ENCODE measurements around the gene PP2D1. TPM values are rescaled to one million over a fixed set of nuclear protein-coding genes. Genes with fewer than 3 reads are reported as not detected.
"Not testable (repeated sequence)": the region's sequence is repeated elsewhere in the genome, so short reads cannot be mapped to it uniquely, and the experiment has no call there.

PP2D1 gene
- total RNA-seq, 2 experiments from 2014 or later, result not detected

DNA sequence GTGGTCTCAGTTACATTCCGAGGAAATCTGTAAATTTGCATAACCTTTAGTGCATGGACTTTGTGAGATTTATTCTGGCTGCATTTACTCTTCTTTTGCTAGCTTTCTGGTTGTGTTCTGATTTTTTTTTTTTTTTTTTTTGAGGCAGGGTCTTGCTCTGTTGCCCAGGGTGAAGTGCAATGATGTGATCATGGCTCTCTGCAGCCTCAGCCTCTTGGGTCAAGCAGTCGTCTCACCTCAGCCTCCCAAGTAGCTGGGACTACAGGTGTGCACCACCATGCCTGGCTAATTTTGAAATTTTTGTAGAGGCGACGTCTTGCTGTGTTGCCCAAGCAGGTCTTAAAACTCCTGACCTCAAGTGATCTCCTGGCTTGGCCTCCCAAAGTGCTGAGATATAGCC lies 52.6 kb downstream of the PP2D1 start:
- DNase-seq, result no peak
- H3K4me3 Mint-ChIP-seq, result no peak overlapping the region
- ChIA-PET CTCF (interaction anchor here (1.0 kb wide), 1 partner anchor 125 kb away, joined by 5 read pairs; no protein-coding TSS in a partner anchor), POLR2A (no interaction called here)
- H3K36me3 Mint-ChIP-seq, result peaks cover 25% of the 10 kb centered on the region
- intact Hi-C loops (cut with micrococcal nuclease), result no loop called here
- H3K27ac Mint-ChIP-seq, result no peak overlapping the region
- no peaks in the 10 kb centered on the region for H3K9me3 Mint-ChIP-seq
- H3K27me3 Mint-ChIP-seq, result no peaks in the 10 kb centered on the region
- H3K4me1 Mint-ChIP-seq (ENCODE audit: low read depth), result peaks cover 55% of the 10 kb centered on the region

DNA sequence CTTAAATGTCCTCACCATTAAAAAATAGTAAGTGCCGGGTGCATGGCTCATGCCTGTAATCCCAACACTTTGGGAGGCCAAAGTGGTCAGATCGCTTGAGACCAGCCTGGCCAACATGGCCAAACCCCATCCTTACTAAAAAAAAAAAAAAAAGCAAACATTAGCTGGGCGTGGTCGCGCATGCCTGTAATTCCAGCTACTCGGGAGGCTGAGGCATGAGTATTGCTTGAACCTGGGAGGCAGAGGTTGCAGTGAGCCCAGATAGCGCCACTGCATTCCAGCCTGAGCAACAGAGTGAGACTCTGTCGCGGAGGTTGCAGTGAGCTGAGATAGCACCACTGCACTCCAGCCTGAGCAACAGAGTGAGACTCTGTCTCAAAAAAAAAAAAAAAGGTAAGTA lies 54.7 kb downstream of the PP2D1 start:
- H3K4me1 Mint-ChIP-seq (ENCODE audit: low read depth), result peaks cover 58% of the 10 kb centered on the region
- POLR2A ChIA-PET, result not testable (repeated sequence)
- CTCF ChIA-PET, result interaction anchor here (0.7 kb wide), 1 partner anchor 229 kb away, joined by 6 read pairs; the partner anchor contains the start of gene SGO1

DNA sequence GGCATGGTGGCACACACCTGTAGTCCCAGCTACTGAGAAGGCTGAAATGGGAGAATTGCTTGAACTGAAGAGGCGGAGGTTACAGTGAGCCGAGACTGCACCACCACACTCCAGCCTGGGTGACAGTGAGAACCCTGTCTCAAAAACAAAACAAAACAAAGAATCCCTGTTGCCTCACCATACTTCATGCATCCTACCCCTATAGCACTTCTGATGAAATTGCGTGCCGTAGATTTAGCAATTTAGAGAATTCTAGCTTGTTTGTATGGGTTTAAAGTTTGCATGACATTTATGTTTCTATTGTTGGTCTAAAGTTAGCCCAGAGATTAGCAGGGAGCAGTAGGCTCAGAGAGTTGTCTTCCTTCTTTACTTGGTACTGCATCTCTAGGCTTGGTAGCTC lies 57.4 kb downstream of the PP2D1 start:
- intact Hi-C loops (cut with micrococcal nuclease), result no loop called here
- Mint-ChIP-seq H3K27me3 (no peaks in the 10 kb centered on the region), H3K4me3 (no peak overlapping the region), H3K36me3 (peaks cover 28% of the 10 kb centered on the region), H3K4me1 (ENCODE audit: low read depth) (peaks cover 52% of the 10 kb centered on the region), H3K9me3 (no peaks in the 10 kb centered on the region), H3K27ac (no peak overlapping the region)
- POLR2A ChIA-PET, result no interaction called here
- no peak for DNase-seq
- CTCF ChIA-PET, result interaction anchor here (0.9 kb wide), 1 partner anchor 68 kb away, joined by 3 read pairs; no protein-coding TSS in a partner anchor

More for the DNA sequence above, 54.7 kb downstream of the PP2D1 start:
- H3K27ac Mint-ChIP-seq; H3K4me3 Mint-ChIP-seq; DNase-seq; H3K27me3 Mint-ChIP-seq; intact Hi-C loops (cut with micrococcal nuclease); H3K9me3 Mint-ChIP-seq: not testable (repeated sequence)
- peaks cover 30% of the 10 kb centered on the region for H3K36me3 Mint-ChIP-seq

DNA sequence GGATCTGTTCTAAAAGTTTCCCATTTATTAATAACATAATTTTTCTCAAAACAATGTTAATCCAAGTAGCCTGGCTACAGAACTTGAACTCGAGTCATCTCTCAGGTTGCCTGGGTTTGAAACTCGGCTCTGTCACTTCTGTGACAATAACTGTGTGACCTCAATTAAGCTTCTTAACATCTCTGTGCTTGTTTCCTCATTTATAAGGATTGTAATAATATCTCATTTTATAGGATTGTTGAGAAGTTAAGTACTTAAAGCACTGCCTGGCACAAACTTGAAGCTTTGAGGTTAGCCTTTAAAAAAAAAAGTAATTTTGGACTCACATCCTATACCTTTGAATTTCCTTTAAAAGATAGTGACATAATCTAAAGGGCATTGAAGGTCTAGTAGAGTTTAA lies 61.7 kb downstream of the PP2D1 start:
- ChIA-PET CTCF (interaction anchor here (1.2 kb wide), 1 partner anchor 83 kb away, joined by 3 read pairs; no protein-coding TSS in a partner anchor), POLR2A (interaction anchor here (3.0 kb wide), 1 partner anchor 235 kb away, joined by 14 read pairs; the partner anchor contains the start of gene SGO1)
- no peaks in the 10 kb centered on the region for H3K9me3 Mint-ChIP-seq
- H3K27ac Mint-ChIP-seq, result no peak overlapping the region
- intact Hi-C loops (cut with micrococcal nuclease), result no loop called here
- no peak for DNase-seq
- no peaks in the 10 kb centered on the region for H3K27me3 Mint-ChIP-seq
- H3K4me1 Mint-ChIP-seq (ENCODE audit: low read depth), result peaks cover 59% of the 10 kb centered on the region
- peaks cover 26% of the 10 kb centered on the region for H3K36me3 Mint-ChIP-seq
- H3K4me3 Mint-ChIP-seq, result no peak overlapping the region

DNA sequence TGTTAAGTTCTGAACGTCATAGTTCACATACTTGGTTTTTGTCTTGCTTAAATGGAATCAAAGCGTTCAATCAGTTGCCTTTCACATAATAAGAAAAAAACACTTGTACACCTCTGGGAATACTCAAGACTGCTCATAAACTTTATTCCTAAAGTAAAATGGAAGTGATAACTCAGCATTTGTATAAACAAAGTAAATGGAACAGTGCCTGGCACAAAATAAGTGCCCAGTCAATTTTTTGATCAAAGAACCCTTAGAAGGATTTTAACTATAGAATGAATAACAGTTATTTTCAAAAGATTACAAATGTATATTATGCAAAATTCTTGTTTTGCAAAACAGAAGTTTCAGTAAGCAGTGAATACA lies 63.9 kb downstream of the PP2D1 start:
- intact Hi-C loops (cut with micrococcal nuclease), result loop anchor here (5.0 kb wide), 1 partner anchor 154 kb away; no protein-coding TSS in a partner anchor
- Mint-ChIP-seq H3K4me3 (peak overlapping the region; percentile 93), H3K27me3 (no peaks in the 10 kb centered on the region), H3K36me3 (peaks cover 15% of the 10 kb centered on the region), H3K4me1 (ENCODE audit: low read depth) (peaks cover 51% of the 10 kb centered on the region), H3K27ac (peak overlapping the region; percentile 99), H3K9me3 (no peaks in the 10 kb centered on the region)
- ChIA-PET CTCF (interaction anchor here (0.7 to 1.3 kb wide), 4 partner anchors 36 to 93 kb away, joined by 3 to 5 read pairs (median 4); no protein-coding TSS in a partner anchor), POLR2A (interaction anchor here (0.7 to 3.0 kb wide), 7 partner anchors 11 to 238 kb away, joined by 4 to 20 read pairs (median 6); partner anchors contain the start of genes KAT2B and SGO1)
- no peak for DNase-seq

DNA sequence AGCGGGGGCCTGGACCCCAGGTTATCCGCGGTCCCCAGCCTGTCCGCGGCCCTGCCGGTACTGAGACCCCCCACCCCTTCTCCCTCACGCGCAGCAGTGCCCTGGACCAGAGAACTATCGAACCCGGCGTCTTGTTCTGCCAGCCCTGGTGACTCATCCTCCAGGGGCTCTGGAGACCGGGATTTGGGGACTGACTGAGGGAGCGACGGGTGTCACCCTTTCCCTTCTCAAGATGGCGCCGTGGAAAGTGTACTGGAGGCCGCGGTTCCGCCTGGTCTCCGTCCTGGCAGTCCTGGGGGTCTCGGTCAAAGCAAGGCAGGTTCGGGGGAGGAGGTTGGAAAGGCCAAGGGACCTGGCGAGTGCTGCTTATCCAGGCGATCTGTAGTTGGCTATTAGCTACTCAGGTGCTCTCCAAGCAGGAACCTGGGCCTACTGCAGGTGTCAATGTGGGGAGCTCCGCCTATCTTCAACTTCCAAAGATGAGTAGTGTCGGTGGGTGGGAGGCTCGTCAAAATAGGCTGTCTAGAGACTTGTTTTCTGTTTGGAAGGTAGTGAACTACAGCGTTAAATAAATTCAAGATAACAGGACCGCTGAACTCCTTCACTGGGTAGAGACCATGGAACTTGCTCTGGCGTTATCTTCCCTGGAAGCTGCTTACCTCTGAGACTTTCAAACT lies 64.4 kb downstream of the PP2D1 start:
- CTCF ChIA-PET, result interaction anchor here (1.0 to 1.3 kb wide), 2 partner anchors 60 to 94 kb away, joined by 3 to 5 read pairs; no protein-coding TSS in a partner anchor
- POLR2A ChIA-PET, result interaction anchor here (0.7 to 3.0 kb wide), 7 partner anchors 10 to 238 kb away, joined by 4 to 20 read pairs (median 6); partner anchors contain the start of genes KAT2B and SGO1
- Mint-ChIP-seq H3K27ac (peak overlapping the region; percentile 99), H3K9me3 (no peaks in the 10 kb centered on the region), H3K4me1 (ENCODE audit: low read depth) (peaks cover 50% of the 10 kb centered on the region), H3K36me3 (peaks cover 15% of the 10 kb centered on the region), H3K27me3 (no peaks in the 10 kb centered on the region), H3K4me3 (peak overlapping the region; percentile 93)
- intact Hi-C loops (cut with micrococcal nuclease), result loop anchor here (1.0 to 5.0 kb wide), 6 partner anchors 10 to 239 kb away; partner anchors contain the start of gene SGO1
- peak; percentile 70 for DNase-seq

DNA sequence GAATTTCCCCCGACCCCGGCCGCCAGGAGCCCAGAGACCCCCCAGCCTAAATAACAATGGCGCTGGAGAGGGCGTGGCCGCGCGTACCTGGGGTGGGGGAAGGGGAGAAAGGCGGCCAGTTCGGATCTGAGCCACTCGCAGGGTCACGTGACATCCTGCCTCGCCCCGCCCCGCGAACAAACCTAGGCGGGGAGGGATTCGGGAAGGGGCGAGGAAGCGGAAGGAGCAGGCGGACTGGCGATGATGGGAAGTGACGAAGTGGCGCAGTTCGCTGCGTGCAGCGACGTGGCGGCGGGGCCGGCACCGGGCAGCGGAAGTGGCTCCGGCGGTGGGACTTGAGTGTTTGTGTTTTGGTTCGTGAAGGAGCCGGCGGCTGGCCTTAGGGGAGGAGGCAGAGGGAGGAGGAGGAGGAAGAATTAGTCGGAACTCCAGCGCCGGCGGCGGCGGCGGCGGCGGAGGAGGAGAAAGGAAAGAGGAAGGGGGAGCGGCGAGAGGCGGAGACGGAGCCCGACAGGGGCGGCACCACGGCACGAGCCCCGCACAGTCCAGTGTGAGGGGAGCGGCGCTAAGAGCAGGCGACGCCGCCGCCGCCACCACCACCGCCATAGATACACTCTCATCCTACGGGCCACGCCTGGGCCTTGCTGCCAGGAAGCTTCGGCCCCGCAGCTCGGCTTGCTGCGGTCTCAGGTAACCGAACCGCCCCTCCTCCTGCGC lies 65.1 kb downstream of the PP2D1 start, which contains the start of gene RAB5A:
Gene RAB5A, plus strand, starts transcription at position 266 of the 717 bp plus-strand sequence. CDS start 3,802 bp downstream, outside the sequence.
- ChIA-PET CTCF (interaction anchor here (1.0 to 1.2 kb wide), 2 partner anchors 10 to 59 kb away, joined by 3 to 5 read pairs; no protein-coding TSS in a partner anchor), POLR2A (interaction anchor here (1.1 to 3.0 kb wide), 6 partner anchors 10 to 239 kb away, joined by 4 to 20 read pairs (median 10); partner anchors contain the start of genes KAT2B and SGO1)
- Mint-ChIP-seq H3K4me1 (ENCODE audit: low read depth) (peaks cover 44% of the 10 kb centered on the region), H3K27ac (peak within 1 kb of the TSS; percentile 99), H3K9me3 (no peaks in the 10 kb centered on the region), H3K27me3 (no peaks in the 10 kb centered on the region), H3K36me3 (peaks cover 15% of the 10 kb centered on the region), H3K4me3 (peak within 1 kb of the TSS; percentile 93)
- DNase-seq, result peak; percentile 98
- intact Hi-C loops (cut with micrococcal nuclease), result loop anchor here (1.0 to 5.0 kb wide), 6 partner anchors 10 to 239 kb away; partner anchors contain the start of gene SGO1

DNA sequence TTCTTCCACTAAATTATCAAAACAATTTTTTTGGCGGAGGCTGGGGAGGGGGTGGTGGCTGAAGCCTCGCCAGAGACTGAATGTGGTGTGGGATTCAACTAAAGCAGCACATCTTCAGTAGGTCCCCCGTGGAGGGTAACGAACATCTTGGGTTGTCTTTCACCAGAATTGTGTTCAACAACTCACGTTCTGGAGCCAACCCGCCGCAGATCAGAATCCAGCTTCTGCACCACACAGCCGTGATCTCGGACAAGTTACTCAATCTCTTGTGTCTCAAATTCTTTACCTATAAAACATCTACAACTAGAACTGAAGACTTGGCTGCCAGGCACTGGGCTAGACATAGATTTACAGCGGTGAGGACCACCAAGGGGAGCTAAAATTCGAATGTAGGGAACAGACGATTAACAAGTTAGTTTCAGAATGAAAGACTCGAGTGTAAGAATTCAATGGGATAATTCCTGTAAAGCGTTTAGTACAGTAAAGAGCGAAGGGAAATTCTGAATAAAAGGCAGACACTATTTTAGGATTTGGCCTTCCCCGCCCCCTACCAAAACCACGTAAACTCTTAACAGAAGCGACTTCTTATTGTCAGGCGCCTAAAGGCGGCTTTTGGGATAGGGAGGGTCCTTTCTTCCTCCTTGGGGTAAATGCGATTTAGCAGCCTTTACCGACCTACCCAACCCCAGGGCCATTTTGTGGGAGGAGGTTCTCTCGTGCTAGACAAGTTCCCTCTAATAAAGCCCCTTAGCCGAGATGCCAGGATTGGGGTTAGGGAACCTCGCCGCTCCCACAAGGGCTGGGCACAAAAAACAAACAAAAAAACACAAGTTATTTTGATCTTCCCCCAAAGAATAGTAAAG lies 65.9 kb downstream of the PP2D1 start:
- ChIA-PET POLR2A (interaction anchor here (0.6 to 1.7 kb wide), 2 partner anchors 15 to 38 kb away, joined by 3 to 9 read pairs; no protein-coding TSS in a partner anchor), CTCF (interaction anchor here (1.2 kb wide), 1 partner anchor 9 kb away, joined by 3 read pairs; no protein-coding TSS in a partner anchor)
- Mint-ChIP-seq H3K27me3 (no peaks in the 10 kb centered on the region), H3K4me3 (peak overlapping the region; percentile 93), H3K36me3 (peaks cover 9% of the 10 kb centered on the region), H3K4me1 (ENCODE audit: low read depth) (peaks cover 37% of the 10 kb centered on the region), H3K27ac (peak overlapping the region; percentile 99), H3K9me3 (no peaks in the 10 kb centered on the region)
- DNase-seq, result no peak
- intact Hi-C loops (cut with micrococcal nuclease), result loop anchor here (5.0 kb wide), 1 partner anchor 156 kb away; no protein-coding TSS in a partner anchor

DNA sequence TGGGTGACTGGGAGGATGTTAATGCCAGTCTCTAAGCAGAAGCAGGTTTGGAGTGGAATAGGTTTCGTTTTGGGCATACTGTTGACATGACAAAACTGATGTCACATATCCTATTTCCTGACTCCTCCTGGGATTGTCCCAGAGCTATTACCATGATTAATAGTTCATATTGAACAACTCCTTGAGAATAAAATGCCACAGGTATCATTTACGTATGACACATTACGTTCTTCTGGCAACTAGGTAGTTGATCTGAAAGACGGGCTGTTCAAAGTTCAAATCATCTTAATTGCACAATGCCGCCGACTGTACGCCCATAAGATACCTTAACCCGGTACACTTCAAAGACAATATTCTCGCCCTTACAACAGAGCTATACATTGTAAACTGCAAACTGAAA lies 66.5 kb downstream of the PP2D1 start:
- Mint-ChIP-seq H3K4me3 (peak overlapping the region; percentile 62), H3K36me3 (peaks cover 9% of the 10 kb centered on the region), H3K9me3 (no peaks in the 10 kb centered on the region), H3K4me1 (ENCODE audit: low read depth) (peaks cover 33% of the 10 kb centered on the region), H3K27me3 (no peaks in the 10 kb centered on the region), H3K27ac (peak overlapping the region; percentile 99)
- CTCF ChIA-PET, result interaction anchor here (1.2 kb wide), 1 partner anchor 8 kb away, joined by 3 read pairs; no protein-coding TSS in a partner anchor
- no peak for DNase-seq
- intact Hi-C loops (cut with micrococcal nuclease), result loop anchor here (5.0 kb wide), 1 partner anchor 157 kb away; no protein-coding TSS in a partner anchor
- POLR2A ChIA-PET, result interaction anchor here (0.6 to 1.7 kb wide), 2 partner anchors 14 to 38 kb away, joined by 3 to 9 read pairs; no protein-coding TSS in a partner anchor

DNA sequence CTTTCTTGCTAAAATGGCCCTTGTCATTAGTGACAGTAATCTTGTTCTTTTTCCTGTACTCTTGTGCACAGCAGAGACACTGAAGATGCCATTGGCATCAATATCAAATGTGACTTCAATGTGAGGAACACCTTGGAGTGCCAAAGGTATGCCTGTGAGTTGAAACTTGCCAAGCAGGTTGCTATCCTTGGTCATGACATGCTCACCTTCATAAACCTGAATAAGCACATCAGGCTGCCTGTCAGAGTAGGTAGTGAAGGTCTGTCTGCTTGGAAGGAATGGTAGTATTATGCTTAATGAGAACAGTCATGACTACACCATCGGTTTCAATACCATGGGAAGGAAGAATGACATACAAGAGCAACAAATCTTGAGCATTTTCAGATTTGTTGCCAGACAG lies 71.4 kb downstream of the PP2D1 start:
- CTCF ChIA-PET, result no interaction called here
- H3K4me1 Mint-ChIP-seq (ENCODE audit: low read depth), result peaks cover 18% of the 10 kb centered on the region
- POLR2A ChIA-PET, result no interaction called here

DNA sequence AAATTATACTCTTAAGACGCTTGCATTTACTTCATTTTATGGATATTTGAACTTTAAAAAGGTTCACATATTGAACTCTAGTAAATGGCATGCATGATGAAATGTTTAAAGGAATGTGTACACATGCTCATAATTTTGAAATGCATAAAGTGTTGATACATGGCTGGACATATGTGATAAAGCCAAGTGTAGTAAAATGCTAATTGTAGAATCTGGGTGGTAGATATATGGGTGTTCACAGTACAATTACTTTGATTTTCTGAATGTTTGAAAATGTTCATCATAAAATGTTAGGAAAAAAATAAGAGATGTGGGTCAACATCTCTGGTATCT lies 73.8 kb downstream of the PP2D1 start:
- Mint-ChIP-seq H3K4me1 (ENCODE audit: low read depth) (peaks cover 23% of the 10 kb centered on the region), H3K27me3 (peaks cover 12% of the 10 kb centered on the region), H3K27ac (no peak overlapping the region), H3K4me3 (no peak overlapping the region), H3K9me3 (no peaks in the 10 kb centered on the region), H3K36me3 (no peaks in the 10 kb centered on the region)
- ChIA-PET CTCF (interaction anchor here (1.1 kb wide), 2 partner anchors 105 to 117 kb away, joined by 3 read pairs; no protein-coding TSS in a partner anchor), POLR2A (interaction anchor here (1.2 to 1.8 kb wide), 4 partner anchors 9 to 120 kb away, joined by 3 to 13 read pairs (median 8); partner anchors contain the start of gene KAT2B)
- DNase-seq, result no peak
- intact Hi-C loops (cut with micrococcal nuclease), result loop anchor here (10.0 kb wide), 2 partner anchors 1223 to 1383 kb away; no protein-coding TSS in a partner anchor

More for the DNA sequence above, 71.4 kb downstream of the PP2D1 start:
- H3K4me3 Mint-ChIP-seq, result no peak overlapping the region
- no peaks in the 10 kb centered on the region for H3K27me3 Mint-ChIP-seq
- no peaks in the 10 kb centered on the region for H3K36me3 Mint-ChIP-seq
- H3K9me3 Mint-ChIP-seq, result no peaks in the 10 kb centered on the region
- intact Hi-C loops (cut with micrococcal nuclease), result no loop called here
- no peak for DNase-seq
- H3K27ac Mint-ChIP-seq, result no peak overlapping the region
